ENCODE data around the gene LRCOL1.

DNA sequence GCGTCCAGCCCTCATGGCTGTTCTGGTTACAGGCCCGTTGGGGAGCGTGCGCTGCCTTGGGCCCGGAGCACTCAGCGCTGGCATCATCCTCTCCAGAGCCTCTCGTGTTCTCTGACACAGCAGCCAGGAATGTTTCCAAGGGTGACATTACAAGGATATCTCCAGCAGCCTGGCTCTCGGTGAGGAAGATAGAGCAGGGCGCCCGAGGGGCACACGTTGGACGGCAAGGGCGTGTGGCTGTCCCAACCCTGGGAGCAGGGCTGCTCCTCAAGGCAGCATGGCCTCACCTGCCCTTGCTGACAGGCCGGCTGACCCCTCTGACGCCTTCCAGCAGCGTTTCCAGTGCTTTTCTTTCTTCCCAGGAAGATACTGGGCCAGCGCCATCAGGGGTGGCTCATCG lies 14.4 kb downstream of the LRCOL1 start:
- TF ChIP-seq, protein P1, sequence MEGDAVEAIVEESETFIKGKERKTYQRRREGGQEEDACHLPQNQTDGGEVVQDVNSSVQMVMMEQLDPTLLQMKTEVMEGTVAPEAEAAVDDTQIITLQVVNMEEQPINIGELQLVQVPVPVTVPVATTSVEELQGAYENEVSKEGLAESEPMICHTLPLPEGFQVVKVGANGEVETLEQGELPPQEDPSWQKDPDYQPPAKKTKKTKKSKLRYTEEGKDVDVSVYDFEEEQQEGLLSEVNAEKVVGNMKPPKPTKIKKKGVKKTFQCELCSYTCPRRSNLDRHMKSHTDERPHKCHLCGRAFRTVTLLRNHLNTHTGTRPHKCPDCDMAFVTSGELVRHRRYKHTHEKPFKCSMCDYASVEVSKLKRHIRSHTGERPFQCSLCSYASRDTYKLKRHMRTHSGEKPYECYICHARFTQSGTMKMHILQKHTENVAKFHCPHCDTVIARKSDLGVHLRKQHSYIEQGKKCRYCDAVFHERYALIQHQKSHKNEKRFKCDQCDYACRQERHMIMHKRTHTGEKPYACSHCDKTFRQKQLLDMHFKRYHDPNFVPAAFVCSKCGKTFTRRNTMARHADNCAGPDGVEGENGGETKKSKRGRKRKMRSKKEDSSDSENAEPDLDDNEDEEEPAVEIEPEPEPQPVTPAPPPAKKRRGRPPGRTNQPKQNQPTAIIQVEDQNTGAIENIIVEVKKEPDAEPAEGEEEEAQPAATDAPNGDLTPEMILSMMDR (IDR thresholded peaks at IDR 0.05 in 8 of 11, conservative IDR thresholded peaks at IDR 0.05 in 3 of 11): no peak
- no peak for TF ChIP-seq POLR2A (IDR thresholded peaks at IDR 0.05)

Measured in spleen (tissue), 7 donors.